GM19193 (cell line): ENCODE data around the gene DAB2IP.

ENCODE experiments used
- POLR2A ChIP-seq: IDR thresholded peaks from 4 replicates; pipeline ENCODE4 v1.6.1; 2011; ENCODE audit not compliant: insufficient read depth, insufficient read length; ENCODE audit errors: extremely low read depth

DAB2IP gene

GRCh38 chr9:121809356-121810050, 158.1 kb downstream of the DAB2IP start:
- TF ChIP-seq POLR2A, result no peak

DNA sequence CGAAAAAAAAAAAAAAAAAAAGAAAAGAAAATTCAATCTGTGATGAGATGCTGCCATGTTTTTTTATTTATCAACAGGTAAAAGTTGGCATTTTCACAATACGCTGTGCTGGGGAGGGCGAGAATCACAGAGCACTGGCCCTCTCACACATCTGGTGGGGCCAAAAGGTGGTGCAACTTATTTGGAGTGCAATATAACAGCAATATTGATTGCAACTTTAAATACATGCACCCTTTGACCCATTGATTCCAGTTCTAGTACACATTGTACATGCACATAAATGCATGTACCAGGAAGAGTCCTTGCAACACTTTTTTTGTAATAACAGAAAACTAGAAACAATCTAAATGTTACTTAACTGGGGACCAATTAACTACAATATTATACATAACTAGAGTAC, 159.1 kb downstream of the DAB2IP start:
- no peak for TF ChIP-seq POLR2A

GRCh38 chr9:121811140-121811539, 159.7 kb downstream of the DAB2IP start:
- no peak for TF ChIP-seq POLR2A

GRCh38 chr9:121811751-121812150, 160.3 kb downstream of the DAB2IP start:
- no peak for TF ChIP-seq POLR2A

GRCh38 chr9:121812159-121812735, 160.8 kb downstream of the DAB2IP start:
- no peak for TF ChIP-seq POLR2A

DNA sequence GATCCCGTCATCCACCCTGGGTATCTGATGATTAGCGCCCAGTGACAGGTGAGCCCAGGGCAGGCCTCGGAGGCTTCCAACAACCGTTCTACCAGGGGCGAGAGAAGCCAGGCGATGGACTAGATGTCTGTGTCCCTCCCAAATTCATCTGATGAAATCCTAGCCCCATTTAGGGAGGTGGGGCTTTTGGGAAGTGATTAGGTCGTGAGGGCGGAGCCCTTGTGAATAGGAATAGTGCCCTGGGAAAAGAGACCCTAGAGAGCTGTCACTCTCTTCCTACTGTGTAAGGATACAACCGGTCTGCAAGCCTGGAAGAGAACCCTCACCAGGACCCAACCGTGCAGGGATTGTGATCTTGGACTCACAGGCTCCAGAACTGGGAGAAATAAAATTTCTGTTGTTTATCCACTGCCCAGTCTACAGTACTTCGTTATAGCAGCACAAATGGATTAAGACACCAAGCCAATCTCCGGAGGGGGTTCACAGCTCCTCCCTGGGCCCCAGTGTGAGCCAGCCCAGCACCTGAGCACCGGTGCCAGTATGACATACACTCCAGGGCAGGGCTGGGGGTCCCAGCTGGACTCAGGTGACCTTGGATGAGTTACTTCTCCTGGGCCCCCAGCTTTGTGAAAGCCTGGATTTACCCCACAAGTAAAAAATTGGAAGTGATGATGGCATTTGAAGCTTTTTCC, 162.2 kb downstream of the DAB2IP start:
- no peak for TF ChIP-seq POLR2A

DNA sequence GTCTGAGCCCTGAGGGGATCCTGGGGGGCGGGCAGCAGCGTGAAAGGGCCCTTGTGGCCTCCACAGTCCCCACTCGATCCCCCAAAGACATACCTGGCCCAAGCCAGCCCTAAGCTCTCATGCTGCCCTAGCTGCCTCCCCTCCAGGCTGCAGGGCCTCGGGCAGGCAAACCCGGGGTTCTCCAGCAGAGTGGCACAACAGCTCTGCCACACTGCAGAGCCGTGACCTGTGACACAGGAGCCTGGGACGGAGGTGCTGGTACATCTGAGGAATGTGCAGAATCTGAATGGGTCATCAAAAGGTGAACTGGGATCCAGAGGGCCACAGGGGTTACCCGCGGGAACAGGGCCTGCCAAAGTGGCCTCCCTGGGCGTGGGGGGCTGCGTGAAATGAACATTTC, 163.2 kb downstream of the DAB2IP start:
- no peak for TF ChIP-seq POLR2A

GRCh38 chr9:121815084-121815483, 163.7 kb downstream of the DAB2IP start:
- no peak for TF ChIP-seq POLR2A

DNA sequence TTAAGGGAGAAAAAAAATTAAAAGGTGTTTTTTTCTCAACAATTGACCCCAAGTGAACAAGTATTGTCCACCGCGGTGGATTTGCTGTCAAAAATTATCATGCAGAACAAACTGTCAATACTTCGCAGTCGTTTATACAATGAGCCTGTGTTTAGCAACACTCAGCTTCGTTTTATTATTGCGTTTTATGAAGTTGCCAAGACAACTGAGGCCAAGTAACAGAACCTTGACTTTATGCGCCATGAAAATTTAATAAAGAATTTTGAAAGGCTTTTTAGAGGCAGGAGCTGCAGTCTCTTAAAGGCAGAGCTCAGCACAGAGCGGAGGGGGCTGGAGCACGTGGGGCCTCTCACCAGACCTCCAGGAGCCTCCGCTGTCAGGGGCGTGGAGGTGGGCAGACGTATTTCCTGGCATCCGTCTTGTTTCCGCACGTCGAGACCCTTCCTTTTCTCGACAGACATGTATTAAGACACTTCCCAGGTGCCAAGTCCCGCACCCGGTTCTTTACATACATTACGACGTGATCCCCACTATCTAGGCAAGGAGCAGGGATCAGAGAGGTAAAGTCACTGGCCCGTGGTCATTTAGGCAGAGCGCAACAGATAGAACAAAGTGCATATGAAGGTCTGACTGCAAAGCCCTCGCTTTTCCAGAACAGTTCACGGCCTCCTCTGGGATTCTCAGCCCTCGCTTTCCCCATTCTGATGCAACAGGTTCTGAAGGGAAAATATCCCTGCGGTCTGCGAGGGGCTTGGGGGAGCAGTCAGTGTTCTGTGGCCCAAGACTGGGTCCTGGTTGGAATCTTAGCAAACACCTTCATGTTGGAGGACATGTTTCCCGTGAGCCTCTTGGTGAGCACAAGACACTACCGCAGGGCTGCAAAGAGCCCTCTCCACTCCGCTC, 164.4 kb downstream of the DAB2IP start:
- TF ChIP-seq POLR2A, result no peak

DNA sequence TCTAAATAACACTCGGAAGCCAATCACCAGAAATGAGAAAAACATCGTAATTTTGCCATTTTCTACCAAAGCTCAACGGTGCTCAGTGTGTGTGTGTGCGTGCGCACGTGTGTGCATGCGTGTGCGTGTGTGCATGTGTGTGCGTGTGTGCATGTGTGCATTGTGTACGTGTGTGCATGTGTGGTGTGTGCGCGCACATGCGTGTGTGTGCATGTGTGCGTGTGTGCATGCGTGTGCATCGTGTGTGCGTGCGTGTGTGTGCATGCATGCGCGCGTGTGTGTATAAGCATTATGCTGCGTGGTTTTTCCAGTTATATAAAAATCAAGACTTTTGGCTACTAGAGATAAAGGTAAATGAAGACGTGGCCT, 165.0 kb downstream of the DAB2IP start:
- TF ChIP-seq POLR2A, result no peak

GRCh38 chr9:121816845-121817450, 165.5 kb downstream of the DAB2IP start:
- no peak for TF ChIP-seq POLR2A

- TF ChIP-seq POLR2A, result no peak
Measured at GRCh38 chr9:121817476-121817875, 166.0 kb downstream of the DAB2IP start.

GRCh38 chr9:121818016-121818661, 166.7 kb downstream of the DAB2IP start:
- TF ChIP-seq POLR2A, result no peak

DNA sequence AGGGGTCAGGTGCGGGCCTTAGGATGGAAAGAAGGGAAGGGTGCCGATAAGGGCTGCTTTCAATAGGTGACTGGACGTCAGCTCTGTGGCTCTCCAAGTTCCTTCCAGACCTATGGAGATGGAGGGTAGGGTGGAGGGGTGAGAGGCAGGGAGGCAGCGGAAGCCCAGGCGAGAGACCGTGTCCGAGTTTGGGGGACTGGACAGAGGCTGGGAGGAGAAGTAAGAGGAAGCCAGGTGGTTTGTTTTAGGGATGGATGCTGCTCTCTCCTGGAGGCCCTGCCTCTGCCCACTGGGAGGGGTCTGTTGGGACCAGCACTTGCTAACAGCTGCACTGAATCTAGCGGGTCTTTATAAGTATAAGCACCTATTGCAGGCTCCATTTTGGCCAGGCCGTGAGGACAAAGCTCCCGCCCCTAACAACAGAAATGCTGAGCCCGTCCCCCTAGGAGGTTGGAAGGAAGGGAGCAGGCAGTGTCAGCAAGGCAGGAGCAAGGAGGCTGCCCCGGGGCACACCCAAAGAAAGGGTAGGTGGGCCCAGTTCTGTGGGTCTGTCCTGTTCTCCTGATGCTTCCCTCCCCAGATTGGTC, 167.5 kb downstream of the DAB2IP start:
- no peak for TF ChIP-seq POLR2A
